Muscle of leg (tissue), 11 donors: ENCODE measurements around the gene HDAC9. TPM values are rescaled to one million over a fixed set of nuclear protein-coding genes. Genes with fewer than 3 reads are reported as not detected.

Source experiments
- DNase-seq: peaks from one replicate; pipeline ENCODE4 v3.0.0; 2013
- H3K27ac ChIP-seq: one replicate; pipeline ENCODE4 v1.5.1; 2013; ENCODE audit warnings: mild to moderate bottlenecking, low read length, control low read depth
- H3K27me3 ChIP-seq: one replicate; pipeline ENCODE4 v1.6.1; 2013; ENCODE audit warnings: low read length; ENCODE audit not compliant: control insufficient read depth, insufficient read depth
- H3K36me3 ChIP-seq: one replicate; pipeline ENCODE4 v1.6.1; 2013; ENCODE audit warnings: low read length; ENCODE audit not compliant: control insufficient read depth, insufficient read depth
- H3K4me1 ChIP-seq: one replicate; pipeline ENCODE4 v1.6.1; 2013; ENCODE audit warnings: low read length; ENCODE audit not compliant: control insufficient read depth, insufficient read depth
- H3K4me3 ChIP-seq: one replicate; pipeline ENCODE4 v1.5.1; 2013; ENCODE audit warnings: low read length, control low read depth
- H3K9me3 ChIP-seq: replicated peaks from 2 replicates; pipeline ENCODE4 v1.6.1; 2013; ENCODE audit warnings: low read depth, low read length; ENCODE audit not compliant: control insufficient read depth
- WGBS: methylation state at CpG from one replicate; pipeline ENCODE4 v1.1.5; 2013; ENCODE audit warnings: missing lambda C conversion rate; ENCODE audit not compliant: insufficient coverage; 5-methylcytosine and 5-hydroxymethylcytosine counted together
- polyA plus RNA-seq, 8 donors: library from polyadenylated mRNA; unstranded; fragments of 120-200 nt; gene quantifications; one replicate each; pipeline versions ENCODE4 v1.2.1 to v1.2.3, GENCODE V29; 2013; ENCODE audit warnings: inconsistent platforms in 1 of 8, low replicate concordance in 1 of 8; ENCODE audit not compliant: insufficient read length in 8 of 8, insufficient read depth in 1 of 8
- total RNA-seq: library from RNA; stranded (reverse); fragments of 120-200 nt; gene quantifications from one replicate; pipeline ENCODE4 v1.2.4, GENCODE V29; 2013

The HDAC9 gene
- total and polyA plus RNA-seq, 9 donors = 11.9 to 38.2 (median 21.2) TPM

DNA sequence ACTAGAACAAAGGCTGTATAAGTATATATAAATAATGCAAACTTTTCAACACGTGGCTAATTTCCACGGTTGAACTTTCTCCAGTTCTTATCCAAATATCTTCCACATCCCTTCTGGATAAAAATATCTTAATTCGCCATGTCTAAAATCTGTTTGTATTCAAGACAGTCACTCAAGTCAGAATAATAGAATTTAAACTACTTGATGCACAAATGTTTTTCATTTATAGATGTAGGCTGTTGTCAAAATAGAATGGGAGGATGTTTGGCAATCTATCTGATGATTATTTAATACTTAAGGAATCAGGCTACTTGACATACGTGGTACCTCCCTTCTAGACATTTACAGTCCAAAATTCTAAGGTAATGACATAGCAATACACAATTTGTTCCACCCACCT lies 417.6 kb downstream of the HDAC9 start:
- Histone ChIP-seq H3K4me3 (no peak overlapping the region), H3K27me3 (no peaks in the 10 kb centered on the region), H3K4me1 (no peaks in the 10 kb centered on the region), H3K36me3 (no peaks in the 10 kb centered on the region), H3K9me3 (no peaks in the 10 kb centered on the region), H3K27ac (no peak overlapping the region)
- peak; percentile 85 for DNase-seq
- WGBS = no CpG with 5 or more reads among the region's 4 CpGs

GRCh38 chr7:18916826-18917225 lies 421.3 kb downstream of the HDAC9 start:
- H3K4me1 ChIP-seq = no peaks in the 10 kb centered on the region
- 93% methylated on average over 2 of the region's 3 CpGs for WGBS
- no peaks in the 10 kb centered on the region for H3K27me3 ChIP-seq
- H3K36me3 ChIP-seq = no peaks in the 10 kb centered on the region
- H3K4me3 ChIP-seq = no peak overlapping the region
- no peak for DNase-seq
- H3K9me3 ChIP-seq = no peaks in the 10 kb centered on the region
- H3K27ac ChIP-seq = no peak overlapping the region

GRCh38 chr7:18927134-18927533 lies 431.6 kb downstream of the HDAC9 start:
- Histone ChIP-seq H3K27ac (no peak overlapping the region), H3K4me3 (no peak overlapping the region), H3K36me3 (no peaks in the 10 kb centered on the region), H3K9me3 (no peaks in the 10 kb centered on the region), H3K27me3 (no peaks in the 10 kb centered on the region), H3K4me1 (no peaks in the 10 kb centered on the region)
- WGBS = no CpG with 5 or more reads among the region's 2 CpGs
- no peak for DNase-seq

DNA sequence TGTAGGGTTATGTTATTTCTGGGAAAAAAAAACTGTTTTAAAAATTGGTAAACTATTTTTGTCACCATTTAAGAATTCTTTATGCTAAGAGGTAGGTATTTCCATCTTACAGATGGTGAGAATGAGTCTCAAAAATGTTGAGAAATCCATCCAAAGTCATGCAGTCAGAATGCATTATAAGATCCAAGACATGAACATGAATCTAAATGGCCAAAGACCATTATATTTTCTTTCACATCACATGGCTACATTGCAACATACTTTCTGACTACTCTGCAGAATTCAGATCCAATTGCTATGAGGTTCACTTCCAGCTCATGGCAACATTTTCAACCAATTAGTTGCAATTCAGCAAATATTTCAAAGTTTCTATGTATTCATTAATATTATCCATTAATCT lies 440.7 kb downstream of the HDAC9 start:
- Histone ChIP-seq H3K36me3 (no peaks in the 10 kb centered on the region), H3K4me1 (no peaks in the 10 kb centered on the region), H3K27me3 (no peaks in the 10 kb centered on the region), H3K4me3 (no peak overlapping the region), H3K27ac (no peak overlapping the region), H3K9me3 (no peaks in the 10 kb centered on the region)
- no peak for DNase-seq

DNA sequence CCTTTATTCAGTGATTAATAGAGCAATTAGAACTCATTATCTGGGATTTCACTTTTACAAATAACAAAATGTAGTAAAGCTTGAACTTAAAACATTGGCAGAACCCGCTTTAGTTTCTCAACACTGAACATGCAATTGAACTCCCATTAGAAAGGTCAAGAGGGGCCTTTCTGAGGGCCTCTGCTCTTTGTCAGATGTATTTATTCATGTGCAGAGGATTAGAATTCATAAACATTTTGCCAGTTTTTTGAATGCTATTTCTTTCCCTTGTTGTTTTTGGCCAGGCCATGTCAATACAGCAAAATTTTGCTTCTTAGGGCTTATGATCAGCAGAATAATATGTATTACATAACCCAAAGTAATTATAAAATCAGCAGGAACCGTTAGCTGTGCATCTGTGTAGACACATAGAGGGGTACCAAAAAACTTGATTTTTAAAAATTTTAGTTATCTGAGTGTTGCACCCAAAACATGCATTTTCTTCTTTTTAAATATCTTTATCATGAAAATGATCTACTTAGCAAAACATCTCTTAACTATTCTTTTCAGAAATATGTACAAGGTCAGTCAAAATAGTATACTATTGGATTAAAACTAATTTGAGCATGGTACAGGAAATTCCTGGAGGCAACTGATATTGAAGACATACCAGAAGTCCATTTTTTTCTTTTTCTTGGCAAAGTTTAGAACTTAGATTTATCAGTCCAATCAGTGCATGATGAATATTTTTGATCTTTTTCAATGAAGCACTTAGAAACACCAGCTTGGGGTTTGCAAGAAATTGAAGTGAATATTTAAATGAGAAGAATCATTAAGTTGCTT lies 444.4 kb downstream of the HDAC9 start:
- H3K36me3 ChIP-seq = no peaks in the 10 kb centered on the region
- no peak overlapping the region for H3K27ac ChIP-seq
- H3K27me3 ChIP-seq = no peaks in the 10 kb centered on the region
- H3K4me1 ChIP-seq = no peaks in the 10 kb centered on the region
- no CpG with 5 or more reads among the region's 2 CpGs for WGBS
- H3K9me3 ChIP-seq = no peaks in the 10 kb centered on the region
- H3K4me3 ChIP-seq = no peak overlapping the region
- no peak for DNase-seq

GRCh38 chr7:18940593-18941134 lies 445.1 kb downstream of the HDAC9 start:
- no peak for DNase-seq
- no peaks in the 10 kb centered on the region for H3K9me3 ChIP-seq
- H3K27me3 ChIP-seq = no peaks in the 10 kb centered on the region
- no peak overlapping the region for H3K27ac ChIP-seq
- WGBS = 0% methylated on average over 1 of the region's 2 CpGs
- H3K36me3 ChIP-seq = no peaks in the 10 kb centered on the region
- no peak overlapping the region for H3K4me3 ChIP-seq
- H3K4me1 ChIP-seq = no peaks in the 10 kb centered on the region

DNA sequence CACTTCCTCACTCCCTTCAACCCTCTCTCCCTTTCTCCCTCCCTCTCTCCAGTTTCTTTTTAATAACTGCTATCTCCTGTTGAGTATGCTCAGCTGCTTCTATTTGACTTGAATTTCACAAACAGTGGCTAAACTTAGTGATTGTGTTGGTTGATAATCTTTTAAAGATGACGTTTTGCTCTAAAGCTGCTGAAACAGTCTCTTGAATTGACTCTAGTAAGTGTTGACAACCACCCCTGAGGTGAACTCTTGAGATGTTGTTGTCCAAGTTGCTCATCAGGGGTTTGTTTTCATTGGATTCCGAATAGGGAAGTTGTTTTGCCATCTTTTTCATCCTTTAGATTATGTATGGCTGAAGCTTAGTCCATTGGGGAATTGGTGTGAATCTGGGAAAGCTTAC lies 445.7 kb downstream of the HDAC9 start:
- Histone ChIP-seq H3K36me3 (no peaks in the 10 kb centered on the region), H3K4me3 (no peak overlapping the region), H3K4me1 (no peaks in the 10 kb centered on the region), H3K27me3 (no peaks in the 10 kb centered on the region), H3K9me3 (no peaks in the 10 kb centered on the region), H3K27ac (no peak overlapping the region)
- WGBS = 0% methylated on average over 1 of the region's 2 CpGs
- DNase-seq = peak; percentile 55

DNA sequence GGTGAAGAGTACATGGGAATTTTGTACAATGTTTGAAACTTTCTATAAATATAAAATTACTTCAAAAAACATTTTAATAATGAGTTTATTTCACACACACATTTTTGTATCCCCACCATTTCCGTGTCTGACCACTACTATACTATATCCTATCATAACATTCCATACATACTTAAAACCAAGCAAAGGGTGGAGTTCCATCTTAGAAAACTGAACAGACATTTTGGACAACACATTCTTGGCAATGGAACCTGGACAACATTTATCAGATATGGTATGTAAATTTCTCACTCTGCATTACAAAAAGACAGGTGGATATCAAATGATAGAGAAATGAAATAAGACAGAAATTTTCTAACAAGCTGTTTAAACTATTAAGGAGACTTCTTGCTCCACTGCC lies 453.0 kb downstream of the HDAC9 start:
- Histone ChIP-seq H3K27me3 (no peaks in the 10 kb centered on the region), H3K36me3 (no peaks in the 10 kb centered on the region), H3K4me3 (no peak overlapping the region), H3K9me3 (no peaks in the 10 kb centered on the region), H3K27ac (no peak overlapping the region), H3K4me1 (no peaks in the 10 kb centered on the region)
- no CpG with 5 or more reads among the region's 1 CpG for WGBS
- DNase-seq = no peak

DNA sequence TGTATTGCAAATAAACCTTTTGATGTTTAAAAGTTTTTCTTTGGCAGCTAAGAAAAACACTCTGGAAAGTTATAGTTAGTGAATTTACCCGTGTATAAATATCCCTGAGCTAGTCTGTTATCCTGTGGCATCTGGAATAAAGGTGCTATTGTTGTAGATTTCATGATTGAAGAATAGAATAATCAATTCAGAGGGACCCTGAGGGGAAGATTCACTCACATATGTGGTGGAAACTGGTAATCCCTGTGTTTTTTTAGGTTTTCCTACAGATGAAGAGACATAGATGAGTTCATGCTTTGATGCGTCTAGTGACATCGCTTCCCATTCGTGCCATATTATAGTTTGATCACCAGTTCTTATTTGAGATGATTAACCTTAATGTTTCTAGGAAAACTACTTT lies 457.3 kb downstream of the HDAC9 start:
- Histone ChIP-seq H3K27ac (no peak overlapping the region), H3K27me3 (no peaks in the 10 kb centered on the region), H3K9me3 (no peaks in the 10 kb centered on the region), H3K4me1 (no peaks in the 10 kb centered on the region), H3K36me3 (no peaks in the 10 kb centered on the region), H3K4me3 (no peak overlapping the region)
- no peak for DNase-seq
- WGBS = no CpG with 5 or more reads among the region's 4 CpGs

DNA sequence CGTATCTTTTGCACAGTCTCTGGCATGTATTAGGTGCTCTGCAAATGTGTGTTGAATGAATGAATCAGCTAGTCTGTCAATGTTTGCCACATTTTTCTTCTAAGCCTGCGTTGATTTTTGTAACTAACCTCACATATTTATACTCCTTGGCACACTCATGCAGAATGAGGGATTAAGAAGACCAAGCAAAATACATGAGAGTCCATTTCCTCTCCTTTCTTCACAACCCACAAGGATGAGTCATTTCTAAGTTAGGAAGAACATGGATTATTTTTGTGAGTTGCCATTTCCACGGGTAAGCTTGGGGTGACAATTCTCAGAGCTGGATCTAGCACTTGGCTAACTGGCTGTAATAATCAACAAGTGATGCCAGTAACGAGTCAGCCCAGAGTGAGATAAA lies 463.1 kb downstream of the HDAC9 start:
- DNase-seq = no peak
- WGBS = no CpG with 5 or more reads among the region's 4 CpGs
- Histone ChIP-seq H3K36me3 (no peaks in the 10 kb centered on the region), H3K9me3 (no peaks in the 10 kb centered on the region), H3K4me1 (no peaks in the 10 kb centered on the region), H3K27me3 (no peaks in the 10 kb centered on the region), H3K4me3 (no peak overlapping the region), H3K27ac (no peak overlapping the region)
